ENCODE results near the gene LRRC3.

- TF ChIP-seq CREB1 (IDR thresholded peaks at IDR 0.05; ENCODE audit: low read depth): no peak
- no peak for TF ChIP-seq TAF1 (IDR thresholded peaks at IDR 0.05; ENCODE audit: low read depth)
- no peak for TF ChIP-seq EP300 (IDR thresholded peaks at IDR 0.05; ENCODE audit: borderline replicate concordance)
- TF ChIP-seq MAX (IDR thresholded peaks at IDR 0.05): no peak
- TF ChIP-seq REST (IDR thresholded peaks at IDR 0.05; ENCODE audit: low read depth): no peak
- TF ChIP-seq RAD21 (IDR thresholded peaks at IDR 0.05; ENCODE audit: low read depth): no peak
- no peak for TF ChIP-seq CEBPB (IDR thresholded peaks at IDR 0.05)
- TF ChIP-seq ZBTB7A (IDR thresholded peaks at IDR 0.05; ENCODE audit: low read depth): no peak
- no peak for TF ChIP-seq FOXM1 (IDR thresholded peaks at IDR 0.05; ENCODE audit: borderline replicate concordance, low read depth)
- no peak for TF ChIP-seq TCF12 (IDR thresholded peaks at IDR 0.05; ENCODE audit: low read depth)
- TF ChIP-seq TEAD4 (IDR thresholded peaks at IDR 0.05): no peak
- TF ChIP-seq NFIC (IDR thresholded peaks at IDR 0.05): no peak
Measured at GRCh38 chr21:44413566-44414290, 41.6 kb upstream of the LRRC3 start.
